ENCODE data around the gene CALU.

The CALU gene

DNA sequence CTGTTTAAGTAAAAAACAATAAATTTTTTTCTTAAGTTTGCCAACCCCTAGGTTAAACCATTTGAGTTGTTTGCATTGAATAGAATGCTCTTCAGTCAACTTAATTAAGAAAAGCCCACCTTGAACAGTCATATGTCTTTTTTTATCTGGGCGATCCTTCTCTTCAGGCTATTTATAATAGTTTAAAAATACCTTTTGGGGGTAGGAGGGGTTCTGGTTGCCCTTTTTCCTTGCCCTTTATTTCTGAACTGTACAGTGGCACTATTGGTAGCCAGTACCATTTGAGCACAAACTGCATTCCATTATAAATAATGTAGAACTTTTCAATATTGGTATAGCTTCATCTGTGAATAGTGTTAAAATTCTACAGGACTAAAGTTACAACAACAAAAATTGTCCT lies 13.1 kb downstream of the CALU start:
- DNase-seq = no peak

DNA sequence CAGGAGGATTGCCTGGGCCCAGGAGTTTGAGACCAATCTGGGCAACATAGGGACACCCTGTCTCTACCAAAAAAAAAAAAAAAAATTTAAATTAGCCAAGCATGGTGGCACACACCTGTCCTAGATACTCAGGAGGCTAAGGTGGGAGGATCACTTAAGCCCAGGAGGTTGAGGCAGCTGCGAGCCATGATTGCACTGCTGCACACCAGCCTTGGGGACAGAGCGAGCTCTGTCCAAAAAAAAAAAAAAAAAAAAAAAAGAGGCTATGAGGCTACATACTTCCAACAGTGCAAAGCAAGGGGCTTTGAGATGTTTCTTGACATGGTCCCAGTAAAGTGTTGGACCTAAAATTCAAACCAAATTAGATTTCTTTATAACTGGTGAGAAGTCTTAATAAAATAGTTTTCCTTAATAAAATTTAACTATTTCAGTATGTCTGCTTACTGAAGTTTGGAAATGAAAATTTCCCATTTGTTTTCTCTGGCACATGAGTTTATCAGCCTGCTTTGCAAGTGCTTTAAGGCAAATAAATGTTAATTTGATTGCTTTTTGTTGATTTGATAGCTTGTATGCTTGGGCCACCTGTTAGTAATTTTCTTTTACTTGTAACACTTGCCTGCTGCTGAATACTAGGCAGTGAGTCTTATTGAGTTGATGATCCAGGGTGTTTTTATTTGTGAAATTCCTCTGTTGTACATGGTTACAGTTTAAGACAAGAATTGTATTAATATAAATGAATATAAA lies 16.1 kb downstream of the CALU start:
- no peak for DNase-seq

DNA sequence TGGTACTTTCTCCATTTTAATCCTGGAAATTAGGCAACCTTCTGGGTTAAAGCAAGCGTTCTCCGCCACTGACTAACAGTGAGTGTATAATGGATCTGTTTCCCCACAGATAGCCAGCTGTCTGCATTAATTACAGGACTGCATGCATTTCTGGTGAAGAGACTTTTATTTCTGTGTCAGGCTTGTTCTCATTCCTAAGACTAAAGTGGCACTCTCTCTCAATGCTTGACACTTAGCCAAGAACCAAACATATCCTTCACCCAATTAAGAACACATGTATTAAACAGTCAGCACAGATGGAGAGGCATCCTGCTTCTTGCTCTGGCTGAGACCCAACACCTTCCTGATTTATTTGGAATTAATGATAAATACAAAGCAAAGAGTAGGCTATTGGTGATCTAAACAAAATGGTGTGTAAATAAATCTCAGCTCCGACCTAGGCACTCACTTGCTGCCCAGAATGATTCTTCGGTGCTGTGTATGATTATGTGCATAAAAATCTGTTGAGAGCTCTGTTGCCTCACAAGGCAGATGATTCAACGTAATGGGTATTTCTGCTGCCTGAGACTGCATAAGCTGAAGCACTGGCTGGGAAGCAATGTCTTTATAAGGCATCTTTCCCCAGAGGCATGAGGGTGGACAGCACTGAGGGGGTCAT lies 16.8 kb downstream of the CALU start:
- DNase-seq = no peak

DNA sequence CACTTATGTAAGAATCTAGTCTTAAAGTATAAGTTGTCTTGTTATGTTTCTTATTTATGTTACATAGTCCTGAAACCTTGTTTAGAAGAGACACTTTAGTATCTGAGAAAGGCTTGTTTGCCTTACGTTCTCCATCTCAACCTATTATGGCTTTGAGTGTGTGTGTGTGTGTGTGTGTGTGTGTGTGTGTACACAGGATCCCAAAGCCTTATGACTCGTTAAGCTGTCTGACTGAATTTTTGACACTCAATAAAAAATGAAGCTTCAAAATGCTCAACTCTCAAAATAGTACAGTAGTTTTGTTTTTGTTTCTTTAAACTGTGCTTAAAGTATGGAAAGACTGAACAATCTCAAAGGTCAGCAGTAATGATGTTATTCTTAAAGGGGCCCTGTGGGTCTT lies 18.0 kb downstream of the CALU start:
- no peak for DNase-seq

DNA sequence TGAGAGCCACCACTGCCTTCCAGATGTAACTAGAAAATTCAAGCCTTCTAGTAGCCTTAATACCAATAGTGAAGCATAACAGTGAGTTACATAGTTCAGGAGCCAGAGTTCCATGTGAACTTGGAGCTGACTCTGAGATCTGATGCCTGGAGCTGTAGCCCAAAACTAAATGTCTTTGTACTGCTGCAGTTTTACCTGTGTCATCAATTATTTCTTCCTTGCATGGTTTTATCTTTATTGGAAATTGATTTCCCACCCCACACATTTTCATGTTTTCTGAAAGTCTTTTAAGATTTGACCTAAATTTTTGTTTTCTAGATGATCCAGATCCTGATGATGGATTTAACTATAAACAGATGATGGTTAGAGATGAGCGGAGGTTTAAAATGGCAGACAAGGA lies 19.4 kb downstream of the CALU start:
- DNase-seq = no peak

DNA sequence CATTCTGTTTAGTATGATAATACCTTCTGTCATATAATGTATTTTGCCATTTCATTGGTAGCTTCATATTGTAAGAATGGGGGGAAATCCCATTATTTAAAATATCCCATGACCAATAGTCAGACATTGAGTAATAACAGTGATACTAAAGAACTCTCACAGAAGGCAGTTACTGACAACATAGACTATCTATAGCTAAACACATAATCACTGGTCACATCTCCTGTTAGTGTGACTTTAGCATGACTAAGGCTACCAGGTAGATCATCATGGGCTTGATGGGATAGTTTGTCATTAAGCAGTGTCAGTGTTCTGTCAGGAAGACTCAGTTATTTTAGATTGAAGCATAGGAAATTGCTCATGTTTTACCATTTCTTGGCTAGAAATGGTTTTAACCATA lies 20.1 kb downstream of the CALU start:
- no peak for DNase-seq

DNA sequence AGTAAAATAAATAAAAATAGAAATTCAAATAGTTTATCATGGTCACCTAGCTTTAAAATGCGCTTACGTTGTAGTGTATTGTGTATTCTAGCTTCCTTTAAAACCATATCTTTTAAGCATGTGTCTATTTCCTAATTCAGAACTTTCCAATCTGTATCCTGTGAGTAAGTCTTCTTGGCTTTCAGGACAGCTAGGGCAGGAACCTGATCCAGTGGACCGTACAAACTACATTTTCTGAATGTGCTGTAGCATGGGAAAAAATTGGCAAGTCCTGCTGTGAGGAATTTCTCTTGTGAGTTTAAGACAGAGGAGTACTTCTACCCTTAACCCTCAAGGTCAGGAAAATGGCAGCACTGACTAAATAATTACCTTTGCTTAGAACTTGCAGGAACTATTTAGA lies 24.4 kb downstream of the CALU start:
- DNase-seq = no peak

DNA sequence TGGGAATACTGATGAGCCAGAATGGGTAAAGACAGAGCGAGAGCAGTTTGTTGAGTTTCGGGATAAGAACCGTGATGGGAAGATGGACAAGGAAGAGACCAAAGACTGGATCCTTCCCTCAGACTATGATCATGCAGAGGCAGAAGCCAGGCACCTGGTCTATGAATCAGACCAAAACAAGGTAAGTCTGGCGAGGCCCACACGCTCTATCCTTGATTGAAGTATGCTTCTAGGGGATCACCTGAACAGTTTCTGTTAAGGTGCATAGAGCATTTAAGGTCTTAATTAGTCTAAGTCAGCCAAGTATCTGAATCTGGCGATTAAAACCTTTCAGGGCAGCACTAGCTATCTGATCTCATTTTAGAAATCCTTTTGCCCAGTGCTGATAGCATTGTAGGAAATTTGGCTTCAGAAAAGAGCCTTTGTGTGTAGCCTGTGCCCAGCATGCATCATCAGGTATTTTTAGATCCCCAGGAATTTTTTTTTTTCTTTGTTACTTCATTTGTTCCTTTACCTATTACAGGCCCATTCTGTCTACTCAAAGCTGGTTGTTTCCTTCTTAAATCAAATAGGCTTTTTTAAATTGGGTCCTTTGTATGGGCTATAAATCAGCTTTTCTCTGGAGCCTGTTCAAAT lies 28.4 kb downstream of the CALU start:
- no peak for DNase-seq

DNA sequence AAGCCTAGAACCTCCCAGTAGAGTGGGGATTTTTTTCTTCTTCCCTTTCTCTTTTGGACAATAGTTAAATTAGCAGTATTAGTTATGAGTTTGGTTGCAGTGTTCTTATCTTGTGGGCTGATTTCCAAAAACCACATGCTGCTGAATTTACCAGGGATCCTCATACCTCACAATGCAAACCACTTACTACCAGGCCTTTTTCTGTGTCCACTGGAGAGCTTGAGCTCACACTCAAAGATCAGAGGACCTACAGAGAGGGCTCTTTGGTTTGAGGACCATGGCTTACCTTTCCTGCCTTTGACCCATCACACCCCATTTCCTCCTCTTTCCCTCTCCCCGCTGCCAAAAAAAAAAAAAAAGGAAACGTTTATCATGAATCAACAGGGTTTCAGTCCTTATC lies 31.1 kb downstream of the CALU start:
- DNase-seq = no peak

DNA sequence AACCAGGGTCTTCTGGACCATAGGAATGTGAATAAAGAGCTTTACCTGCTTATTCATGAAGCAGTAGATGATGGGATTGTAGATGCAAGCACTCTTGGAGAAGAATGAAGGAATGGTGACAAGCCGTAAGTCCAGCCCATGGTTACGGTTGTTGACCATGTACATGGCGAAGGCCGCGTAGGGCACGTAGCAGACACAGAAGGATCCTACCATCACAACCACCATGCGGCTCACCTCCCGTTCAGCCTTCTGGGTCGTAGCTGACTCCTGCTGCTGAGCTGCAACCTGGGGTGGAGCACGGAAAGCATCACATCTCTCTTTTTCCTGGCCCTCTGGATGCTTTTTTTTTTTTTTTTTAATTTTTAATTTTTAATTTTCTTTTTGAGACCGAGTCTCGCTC lies 34.4 kb downstream of the CALU start:
- DNase-seq = no peak

DNA sequence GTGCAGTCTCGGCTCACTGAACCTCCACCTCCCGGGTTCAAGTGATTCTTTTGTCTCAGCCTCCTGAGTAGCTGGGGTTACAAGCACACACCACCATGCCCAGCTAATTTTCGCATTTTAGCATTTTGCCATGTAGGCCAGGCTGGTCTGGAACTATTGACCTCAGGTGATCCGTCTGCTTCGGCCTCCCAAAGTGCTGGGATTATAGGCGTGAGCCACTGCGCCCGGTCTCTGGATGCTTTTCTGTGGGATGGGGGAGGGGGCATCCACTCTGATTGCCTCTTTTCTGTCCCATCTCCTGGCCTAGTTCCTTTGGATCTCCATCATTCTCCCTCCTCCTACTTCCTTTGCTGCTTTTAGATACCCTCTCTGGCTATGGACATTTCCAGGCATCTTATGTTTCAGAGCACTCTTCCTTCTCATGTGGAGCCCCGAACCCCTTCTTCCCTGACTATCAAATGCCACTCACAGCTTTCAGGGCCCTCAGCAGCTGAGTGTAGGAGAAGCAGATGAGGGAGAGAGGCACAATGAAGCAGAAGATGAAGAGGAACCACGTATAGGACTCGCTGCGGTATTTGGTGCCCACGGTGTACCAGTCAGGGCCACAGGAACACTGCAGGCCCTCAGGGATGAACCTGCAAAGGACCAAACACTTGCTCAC lies 35.0 kb downstream of the CALU start:
- no peak for DNase-seq

DNA sequence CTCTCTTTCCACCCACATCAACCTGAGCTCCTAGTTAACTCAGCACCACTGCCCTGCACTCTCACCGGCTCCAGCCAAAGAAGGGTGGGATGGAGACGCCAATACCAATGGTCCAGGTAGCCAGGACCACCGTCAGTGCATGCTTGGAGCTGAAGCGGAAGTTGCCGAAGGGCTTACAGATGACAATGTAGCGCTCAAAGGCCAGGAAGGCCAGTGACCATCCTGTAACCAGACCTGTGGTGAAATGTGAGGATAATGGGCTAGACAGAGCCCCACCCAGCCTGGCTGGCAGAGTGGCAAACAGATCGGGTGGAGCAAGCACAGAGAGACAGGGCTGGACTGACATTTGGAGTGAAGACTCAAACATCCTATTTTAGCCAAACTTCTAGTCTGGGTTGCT lies 35.8 kb downstream of the CALU start:
- DNase-seq = no peak

DNA sequence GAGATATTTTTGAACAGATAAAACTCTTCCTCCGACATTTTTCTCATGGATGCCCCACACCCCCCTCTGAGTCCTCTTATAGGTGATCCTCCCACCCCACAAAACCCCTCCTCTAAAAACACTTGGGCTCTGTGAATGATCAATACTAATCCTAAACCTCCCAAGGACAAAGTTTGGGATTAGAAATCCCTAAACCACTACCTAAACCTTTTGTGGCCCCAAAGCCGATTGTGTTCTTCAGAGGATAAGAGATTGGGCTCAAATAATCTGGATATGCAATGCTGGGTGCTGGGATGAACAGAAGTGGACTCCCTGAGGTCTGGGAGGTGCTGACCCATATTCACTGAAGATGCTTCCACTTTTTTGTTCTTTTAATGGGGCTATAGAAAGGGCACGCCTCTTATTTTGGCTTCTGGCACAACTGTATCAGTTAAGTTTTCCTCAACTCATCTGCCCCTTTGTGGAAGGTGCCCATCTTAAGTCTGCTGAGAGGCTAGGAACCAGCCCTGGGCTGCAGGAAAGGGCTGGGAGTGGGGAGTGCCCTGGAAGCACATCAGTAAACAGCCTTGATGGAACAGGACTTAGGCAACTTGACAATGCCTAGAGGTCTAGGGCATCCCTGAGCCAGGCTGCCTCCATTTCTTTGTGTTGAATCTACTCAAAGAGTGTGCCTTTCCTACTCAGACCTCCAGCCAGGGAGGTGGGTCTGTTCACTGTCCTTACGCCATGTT lies 36.8 kb downstream of the CALU start, which contains the start of gene OPN1SW:
OPN1SW (minus strand) TSS at position 51 of the 731 bp plus-strand sequence; CDS start at position 38, 13 bp downstream.
- DNase-seq = no peak

DNA sequence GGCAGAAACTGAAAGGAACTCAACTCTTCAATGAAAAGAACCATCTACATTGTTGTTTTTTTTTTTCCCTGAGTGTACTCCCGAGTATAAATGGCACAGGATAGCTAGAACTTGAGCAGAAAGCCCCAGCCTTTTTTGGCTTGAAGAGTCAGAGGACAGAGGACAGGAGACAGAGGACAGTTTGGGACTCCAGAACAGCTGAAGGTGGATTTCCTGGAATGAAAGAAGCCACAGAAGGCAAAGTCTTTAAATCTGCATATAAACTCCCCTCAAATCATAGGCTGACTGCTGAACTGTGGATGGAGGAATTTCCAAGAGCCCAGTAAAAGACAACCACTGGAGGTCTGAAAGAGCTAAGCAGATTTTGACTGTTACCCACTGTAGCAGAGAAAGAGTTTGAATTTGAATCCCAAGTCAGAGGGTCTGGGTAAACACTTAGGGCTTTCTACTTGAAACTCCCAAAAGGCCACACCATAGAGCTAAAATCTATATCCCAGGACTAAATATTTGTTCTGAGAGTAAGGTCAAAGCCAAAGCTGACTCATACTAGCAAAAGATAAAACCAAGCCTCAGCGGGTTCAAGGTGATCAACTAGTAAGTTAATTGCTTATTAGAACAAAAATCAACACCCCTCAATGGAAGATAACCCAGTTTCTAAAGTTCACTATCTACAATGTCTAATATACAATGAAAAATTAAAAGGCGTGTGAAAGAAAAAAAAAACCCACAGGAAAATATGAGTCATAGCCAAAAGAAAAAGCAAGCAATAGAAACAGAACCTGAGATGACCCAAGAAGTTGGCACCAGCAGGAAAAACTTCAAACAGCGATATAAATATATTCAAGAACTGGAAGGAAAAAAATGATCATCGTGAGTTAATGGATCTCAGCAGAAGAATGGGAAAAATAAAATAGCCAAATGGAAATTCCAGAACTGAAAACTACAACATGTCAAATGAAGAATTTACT lies 38.3 kb downstream of the CALU start:
- DNase-seq = no peak

DNA sequence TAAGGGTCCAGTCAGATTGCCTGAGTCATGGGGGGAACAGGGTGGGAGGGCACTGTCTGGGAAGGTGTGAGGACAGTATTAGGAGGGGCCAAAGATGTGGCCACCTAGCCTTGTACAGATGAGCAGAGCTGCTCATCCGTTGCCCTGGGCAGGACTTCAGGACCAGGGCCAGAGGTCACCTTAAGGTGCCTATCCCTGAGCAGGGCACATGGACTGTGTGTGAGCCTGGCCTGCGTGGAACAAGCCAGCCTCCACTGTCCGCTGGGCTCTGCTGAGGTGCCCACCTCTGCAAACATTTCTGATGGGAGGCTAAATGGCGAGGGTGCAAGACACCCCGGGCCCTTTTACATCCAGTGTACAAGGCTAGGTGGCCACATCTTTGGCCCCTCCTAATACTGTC lies 39.8 kb downstream of the CALU start:
- no peak for DNase-seq

DNA sequence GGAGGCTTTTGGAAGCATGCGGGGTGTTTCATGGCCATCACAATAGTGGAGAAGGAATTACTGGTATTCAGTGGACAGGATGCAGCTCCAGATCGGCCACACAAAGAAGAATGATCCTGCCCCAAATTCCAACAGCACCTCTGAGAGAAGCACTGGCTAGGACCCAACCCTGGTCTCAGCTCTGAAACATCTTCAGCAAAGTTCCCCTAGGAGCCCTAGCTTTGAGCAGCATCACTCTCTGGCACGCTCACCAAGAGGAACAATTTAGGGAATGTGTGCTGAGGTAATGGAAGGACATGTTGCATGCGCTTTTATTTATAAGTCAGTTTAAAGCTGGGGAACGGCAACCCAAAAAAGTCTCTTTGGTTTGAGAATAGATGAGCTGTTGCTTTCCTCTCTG lies 42.0 kb downstream of the CALU start:
- DNase-seq = no peak

DNA sequence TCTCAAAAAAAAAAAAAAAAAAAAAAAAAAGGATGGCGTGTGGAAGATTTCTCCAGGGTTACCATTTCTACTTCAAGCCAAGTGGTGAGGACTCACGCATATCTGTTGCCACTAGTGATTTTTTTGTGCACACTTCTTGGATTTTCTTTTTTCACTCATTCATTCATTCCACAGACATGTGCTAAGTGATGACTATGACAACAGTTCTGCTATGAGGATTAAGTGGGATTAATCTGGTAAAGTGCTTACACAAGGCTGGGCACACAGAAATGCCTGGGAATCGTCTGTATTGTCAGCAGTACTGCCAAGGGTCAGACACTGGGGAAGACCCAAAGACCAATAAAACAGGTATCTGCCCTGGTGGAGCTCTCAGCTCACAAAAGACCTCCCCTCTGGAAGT lies 42.7 kb downstream of the CALU start:
- no peak for DNase-seq

DNA sequence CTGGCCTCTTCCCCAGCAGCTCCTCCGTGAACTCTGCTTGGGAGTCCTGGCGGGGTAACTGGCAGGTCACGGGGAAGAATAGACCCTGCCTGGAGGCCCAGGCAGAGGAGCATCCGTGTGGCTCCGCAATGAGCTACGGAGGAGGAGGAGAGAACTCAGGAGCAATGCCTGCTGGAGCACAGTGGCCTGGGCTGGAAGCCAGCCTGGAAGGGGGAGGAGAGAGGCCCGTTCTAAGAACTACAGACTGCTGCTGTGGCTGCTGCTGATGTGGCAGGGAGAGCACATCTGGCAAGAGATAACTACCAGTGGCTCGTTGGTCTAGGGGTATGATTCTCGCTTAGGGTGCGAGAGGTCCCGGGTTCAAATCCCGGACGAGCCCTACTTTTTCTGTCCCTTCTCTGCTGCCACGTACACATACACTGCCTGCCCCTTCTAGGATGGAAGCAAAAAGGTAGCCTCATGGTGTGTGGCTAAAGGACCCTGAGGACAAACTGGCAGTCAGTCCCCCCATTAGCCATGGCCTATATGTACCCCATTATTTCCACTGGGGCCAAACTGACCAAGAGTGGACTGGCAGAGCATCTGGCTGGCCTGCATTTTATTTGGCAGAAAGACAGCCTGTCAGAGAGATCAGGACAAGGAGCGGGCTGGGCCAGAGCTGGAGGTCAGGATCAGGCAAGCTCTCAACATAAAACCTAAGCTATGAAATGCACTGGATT lies 44.1 kb downstream of the CALU start:
- no peak for DNase-seq

DNA sequence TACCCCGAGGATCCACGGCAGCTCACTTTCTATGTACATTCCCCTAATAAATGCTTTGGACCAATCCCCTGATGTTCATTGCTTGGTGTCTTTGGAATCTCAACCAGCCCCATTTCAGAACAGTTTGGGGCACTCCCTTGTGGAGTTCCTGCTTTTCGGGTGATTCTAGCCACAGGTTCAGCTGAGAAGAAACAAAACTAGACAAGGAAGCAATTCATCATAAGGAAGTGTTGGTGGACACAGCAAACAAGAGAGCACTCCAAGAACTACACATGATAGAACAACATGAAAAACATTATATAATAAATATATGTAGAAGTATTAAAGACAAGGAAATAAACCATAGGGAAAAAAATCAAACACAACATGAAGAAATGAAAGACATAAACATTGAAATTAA lies 46.6 kb downstream of the CALU start:
- no peak for DNase-seq

DNA sequence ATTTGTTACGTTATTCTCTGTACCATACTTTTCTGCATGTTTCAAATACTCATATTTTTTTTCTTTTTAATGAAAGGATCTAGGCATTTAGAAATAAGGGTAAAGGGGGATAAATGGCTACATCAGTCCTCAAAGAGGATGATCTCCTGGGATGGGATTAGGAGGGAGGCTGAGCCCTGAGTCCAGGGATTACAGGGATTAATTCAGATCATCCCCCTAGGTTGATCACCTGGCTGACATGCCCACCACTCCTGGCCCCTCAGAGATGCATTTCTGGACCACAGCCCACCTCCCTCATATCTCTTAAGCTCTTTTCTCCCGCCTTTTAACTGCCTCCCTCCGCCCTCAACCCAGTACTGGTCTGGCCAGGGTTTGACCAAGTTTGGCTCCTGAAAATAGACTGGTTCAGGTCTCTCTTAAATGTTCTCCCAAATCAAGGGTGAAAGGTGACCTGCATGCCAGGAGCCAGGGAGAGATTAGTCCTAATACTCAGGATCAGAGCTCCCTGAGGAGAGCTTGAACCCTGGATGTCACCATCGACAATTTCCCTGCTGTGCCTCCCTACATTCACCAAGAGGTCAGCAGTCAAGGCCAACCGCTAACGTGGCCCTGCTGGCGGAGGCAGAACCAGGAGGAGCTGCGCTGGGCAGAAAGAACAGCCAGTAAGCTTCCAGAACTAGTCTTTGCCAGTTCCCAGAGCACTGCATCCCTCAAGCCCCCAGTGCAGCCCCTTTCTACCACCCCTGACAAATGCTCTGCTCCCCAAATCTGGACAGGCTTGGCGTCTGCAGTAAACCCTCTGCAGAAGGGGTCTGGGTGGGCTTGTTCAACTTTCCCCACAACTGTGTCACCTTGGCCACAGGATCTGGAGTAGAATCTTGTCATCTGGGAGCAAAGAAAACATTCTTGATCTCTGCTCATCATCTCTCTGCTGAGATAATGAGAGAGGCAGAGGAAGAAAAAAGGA lies 49.6 kb downstream of the CALU start:
- DNase-seq = no peak
